8988T (cell line): ENCODE measurements around the gene RASSF7.
"Not testable (repeated sequence)": the region's sequence is repeated elsewhere in the genome, so short reads cannot be mapped to it uniquely, and the experiment has no call there.

ENCODE experiments used
- DNase-seq: peaks from one replicate; pipeline ENCODE4 v3.0.0; 2011

RASSF7 gene

GRCh38 chr11:560305-561147 lies at the start of gene RASSF7, which contains the start of gene LMNTD2:
Gene RASSF7 (plus strand): TSS chr11:560970. CDS start chr11:561769, 799 bp downstream.
Gene LMNTD2 (minus strand): TSS chr11:560738. CDS start chr11:560716, 22 bp downstream.
- DNase-seq: peak; percentile 100

GRCh38 chr11:512761-513595 lies 47.8 kb upstream of the RASSF7 start:
- no peak for DNase-seq

GRCh38 chr11:514606-515005 lies 46.2 kb upstream of the RASSF7 start:
- no peak for DNase-seq

- no peak for DNase-seq
Measured at GRCh38 chr11:515131-515530, 45.6 kb upstream of the RASSF7 start.

GRCh38 chr11:516400-516799 lies 44.4 kb upstream of the RASSF7 start:
- no peak for DNase-seq

- not testable (repeated sequence) for DNase-seq
Measured at GRCh38 chr11:516918-517685, 43.7 kb upstream of the RASSF7 start.

- peak; percentile 92 for DNase-seq
Measured at GRCh38 chr11:518463-519202, 42.1 kb upstream of the RASSF7 start.

- DNase-seq: no peak
Measured at GRCh38 chr11:520428-521176, 40.2 kb upstream of the RASSF7 start.

- no peak for DNase-seq
Measured at GRCh38 chr11:521177-521688, 39.5 kb upstream of the RASSF7 start.

GRCh38 chr11:526192-526591 lies 34.6 kb upstream of the RASSF7 start:
- no peak for DNase-seq

- no peak for DNase-seq
Measured at GRCh38 chr11:528166-528814, 32.5 kb upstream of the RASSF7 start.

- DNase-seq: no peak
Measured at GRCh38 chr11:528815-529727, 31.7 kb upstream of the RASSF7 start.

- no peak for DNase-seq
Measured at GRCh38 chr11:529728-530411, 30.9 kb upstream of the RASSF7 start.

GRCh38 chr11:530960-531831 lies 29.6 kb upstream of the RASSF7 start:
- DNase-seq: no peak

GRCh38 chr11:531919-532526 lies 28.7 kb upstream of the RASSF7 start:
- no peak for DNase-seq

- DNase-seq: no peak
Measured at GRCh38 chr11:532527-532985, 28.2 kb upstream of the RASSF7 start.

GRCh38 chr11:532986-533585 lies 27.7 kb upstream of the RASSF7 start:
- no peak for DNase-seq
